ENCODE measurements around the gene CAMK4.

DNA sequence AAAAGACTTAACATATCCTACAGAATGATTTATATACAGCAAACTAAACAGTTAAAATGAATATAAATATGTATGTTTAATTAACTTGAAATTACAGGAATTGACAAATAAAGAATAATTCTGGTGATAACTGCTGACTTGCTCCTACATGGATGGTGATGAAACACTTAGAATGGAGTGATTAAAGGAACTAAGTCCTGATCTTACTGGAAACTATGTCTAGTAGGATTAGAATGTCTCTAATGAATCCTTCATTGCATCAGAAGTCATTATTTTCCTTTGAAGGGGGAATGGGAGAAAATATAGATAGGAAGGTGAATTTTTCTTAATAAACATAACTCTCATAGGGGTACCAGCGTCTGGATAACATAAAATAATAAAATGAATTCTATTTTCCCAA is 77.1 kb downstream of the CAMK4 start:
- TF ChIP-seq GATA2 (IDR thresholded peaks at IDR 0.05; ENCODE audit: low read depth, low read length) (no peak), GATA3 (IDR thresholded peaks at IDR 0.05; ENCODE audit: low read depth, low read length) (no peak)
